ENCODE measurements around the gene ARHGAP15.

Gene ARHGAP15

DNA sequence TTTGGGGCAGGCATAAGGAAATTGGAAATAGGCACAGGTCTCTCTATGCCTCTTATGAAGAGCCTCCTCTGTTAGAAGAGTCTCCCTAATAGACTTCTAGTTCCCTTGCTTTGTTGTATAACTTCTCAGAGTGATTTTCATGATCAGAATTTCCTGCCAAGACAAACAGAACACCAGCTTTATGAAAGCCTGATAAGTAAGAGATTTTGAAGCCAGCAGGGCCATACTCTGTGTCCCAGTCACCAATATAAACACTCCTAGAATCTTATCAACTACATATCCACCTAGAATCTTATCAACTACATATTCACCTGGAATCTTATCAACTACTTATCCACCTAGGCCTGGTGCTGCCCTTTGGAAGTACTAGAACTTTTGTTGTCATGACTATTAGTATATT lies 579.5 kb downstream of the ARHGAP15 start:
- no peak for DNase-seq (ENCODE audit: low read depth)
- no peak overlapping the region for H3K4me3 ChIP-seq (ENCODE audit: control insufficient read depth, low read depth, low read length)
- TF ChIP-seq, protein P1, sequence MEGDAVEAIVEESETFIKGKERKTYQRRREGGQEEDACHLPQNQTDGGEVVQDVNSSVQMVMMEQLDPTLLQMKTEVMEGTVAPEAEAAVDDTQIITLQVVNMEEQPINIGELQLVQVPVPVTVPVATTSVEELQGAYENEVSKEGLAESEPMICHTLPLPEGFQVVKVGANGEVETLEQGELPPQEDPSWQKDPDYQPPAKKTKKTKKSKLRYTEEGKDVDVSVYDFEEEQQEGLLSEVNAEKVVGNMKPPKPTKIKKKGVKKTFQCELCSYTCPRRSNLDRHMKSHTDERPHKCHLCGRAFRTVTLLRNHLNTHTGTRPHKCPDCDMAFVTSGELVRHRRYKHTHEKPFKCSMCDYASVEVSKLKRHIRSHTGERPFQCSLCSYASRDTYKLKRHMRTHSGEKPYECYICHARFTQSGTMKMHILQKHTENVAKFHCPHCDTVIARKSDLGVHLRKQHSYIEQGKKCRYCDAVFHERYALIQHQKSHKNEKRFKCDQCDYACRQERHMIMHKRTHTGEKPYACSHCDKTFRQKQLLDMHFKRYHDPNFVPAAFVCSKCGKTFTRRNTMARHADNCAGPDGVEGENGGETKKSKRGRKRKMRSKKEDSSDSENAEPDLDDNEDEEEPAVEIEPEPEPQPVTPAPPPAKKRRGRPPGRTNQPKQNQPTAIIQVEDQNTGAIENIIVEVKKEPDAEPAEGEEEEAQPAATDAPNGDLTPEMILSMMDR (IDR thresholded peaks at IDR 0.05; ENCODE audit: control insufficient read depth, insufficient read depth, low read depth, low read length, missing control alignments) = no peak

DNA sequence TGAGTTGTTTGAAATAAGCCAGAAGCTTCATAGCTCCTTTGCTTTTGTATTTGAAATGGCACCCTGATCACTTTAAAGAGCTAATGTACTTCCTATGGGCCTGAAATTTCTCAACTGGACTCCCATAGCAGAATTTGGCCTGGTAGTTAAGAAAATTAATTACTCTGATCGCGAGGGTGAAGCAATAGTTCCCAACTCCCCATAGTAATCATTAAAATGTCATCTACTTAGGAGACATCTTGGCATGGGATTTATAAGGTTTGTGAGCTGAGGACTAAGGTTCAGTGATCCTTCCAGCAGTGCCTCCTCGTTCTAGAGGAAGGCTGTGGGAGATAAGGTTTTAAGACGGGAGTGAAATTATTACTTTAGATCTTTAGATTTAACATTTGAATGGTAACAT lies 581.0 kb downstream of the ARHGAP15 start:
- TF ChIP-seq, protein P1 (IDR thresholded peaks at IDR 0.05; ENCODE audit: control insufficient read depth, insufficient read depth, low read depth, low read length, missing control alignments) = no peak
- DNase-seq (ENCODE audit: low read depth) = no peak
- no peak overlapping the region for H3K4me3 ChIP-seq (ENCODE audit: control insufficient read depth, low read depth, low read length)

DNA sequence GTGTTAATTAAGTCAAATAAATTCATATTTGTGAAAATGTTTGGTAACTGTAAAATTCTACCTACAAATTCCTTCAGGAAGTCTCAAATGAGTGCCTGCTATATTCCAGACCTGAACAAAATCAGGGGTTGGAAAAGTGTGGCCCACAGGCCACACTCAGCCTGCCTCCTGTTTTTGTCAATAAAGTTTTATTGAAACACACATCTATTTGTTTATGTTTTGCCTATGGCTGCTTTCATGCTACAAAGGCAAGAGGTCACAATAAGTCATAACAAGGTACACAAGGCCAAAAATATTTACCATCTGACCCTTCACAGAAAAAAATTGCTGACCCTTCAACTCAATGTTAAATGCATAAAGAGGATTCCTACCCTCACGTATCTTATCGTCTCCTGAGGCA lies 581.7 kb downstream of the ARHGAP15 start:
- TF ChIP-seq, protein P1 (IDR thresholded peaks at IDR 0.05; ENCODE audit: control insufficient read depth, insufficient read depth, low read depth, low read length, missing control alignments) = no peak
- H3K4me3 ChIP-seq (ENCODE audit: control insufficient read depth, low read depth, low read length) = no peak overlapping the region
- DNase-seq (ENCODE audit: low read depth) = no peak

DNA sequence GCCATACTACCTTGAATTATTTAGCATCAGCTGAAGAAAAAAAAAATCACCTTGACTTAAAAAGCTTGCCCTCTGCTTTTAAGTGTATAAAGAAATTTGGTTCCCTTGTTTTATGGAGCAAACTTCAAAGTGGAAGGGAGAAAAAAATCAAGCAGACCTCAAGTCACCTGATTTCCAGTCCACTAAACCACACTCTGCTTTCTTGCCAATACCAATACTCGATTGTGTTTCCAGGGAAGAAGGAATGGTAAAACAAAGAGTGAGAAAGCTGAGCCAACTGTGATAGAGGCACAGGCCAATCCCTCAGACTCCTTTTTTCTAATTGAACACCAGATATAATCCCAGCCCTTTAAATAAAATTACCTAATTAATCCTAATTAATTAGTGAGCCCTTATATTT lies 587.3 kb downstream of the ARHGAP15 start:
- no peak for DNase-seq (ENCODE audit: low read depth)
- TF ChIP-seq, protein P1 (IDR thresholded peaks at IDR 0.05; ENCODE audit: control insufficient read depth, insufficient read depth, low read depth, low read length, missing control alignments) = no peak

DNA sequence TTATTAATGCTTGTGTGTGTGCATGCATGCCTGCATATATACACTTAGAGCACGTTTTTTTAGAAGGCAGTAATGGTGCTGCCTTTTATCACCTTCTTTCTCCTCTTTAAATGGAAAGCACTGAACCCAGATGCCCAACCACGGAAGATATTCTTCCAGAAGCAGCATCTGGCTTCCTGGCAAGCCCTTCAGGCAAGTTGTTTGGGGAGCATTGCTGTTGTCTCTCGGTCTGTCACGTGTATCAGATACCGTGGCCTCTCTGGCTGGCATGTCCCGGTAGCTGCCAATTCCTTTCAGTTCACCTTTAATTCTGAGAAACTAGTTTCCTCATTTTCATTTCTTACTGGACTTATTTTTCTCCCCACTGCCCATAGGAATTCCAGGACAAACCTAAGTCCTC lies 587.8 kb downstream of the ARHGAP15 start:
- DNase-seq (ENCODE audit: low read depth) = no peak
- TF ChIP-seq, protein P1 (IDR thresholded peaks at IDR 0.05; ENCODE audit: control insufficient read depth, insufficient read depth, low read depth, low read length, missing control alignments) = no peak
- H3K4me3 ChIP-seq (ENCODE audit: control insufficient read depth, low read depth, low read length) = no peak overlapping the region

More for the DNA sequence above, 587.3 kb downstream of the ARHGAP15 start:
- no peak overlapping the region for H3K4me3 ChIP-seq (ENCODE audit: control insufficient read depth, low read depth, low read length)

DNA sequence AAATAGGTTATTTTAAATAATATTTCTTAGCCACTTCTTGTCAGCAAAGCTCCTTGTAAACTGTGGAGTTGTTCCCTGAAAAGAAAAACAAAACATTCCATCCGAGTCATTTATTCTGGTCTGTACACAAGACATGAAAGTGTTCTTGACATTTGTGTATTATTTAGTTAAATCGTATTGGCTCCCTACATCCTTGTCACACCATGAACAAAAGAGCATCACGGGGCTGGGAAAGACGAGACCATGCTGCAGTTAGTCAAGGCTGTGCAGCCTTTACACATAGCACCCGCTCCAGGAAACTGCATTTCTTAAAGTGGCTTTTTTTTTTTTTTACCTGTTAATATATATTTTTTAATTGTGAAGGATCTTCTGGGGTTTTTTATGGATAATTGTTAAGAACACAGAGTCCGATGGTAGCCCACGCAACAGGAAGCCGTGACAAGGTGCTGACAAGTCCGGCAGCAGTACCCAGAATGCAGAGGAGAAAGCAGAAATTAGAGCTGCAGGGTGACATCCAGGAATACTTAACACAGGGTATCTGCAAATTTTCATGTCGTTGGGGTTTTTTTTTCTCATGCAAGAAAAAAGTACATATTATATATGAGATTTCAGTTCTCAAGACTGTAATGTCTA lies 588.4 kb downstream of the ARHGAP15 start:
- no peak for DNase-seq (ENCODE audit: low read depth)
- TF ChIP-seq, protein P1 (IDR thresholded peaks at IDR 0.05; ENCODE audit: control insufficient read depth, insufficient read depth, low read depth, low read length, missing control alignments) = no peak
- H3K4me3 ChIP-seq (ENCODE audit: control insufficient read depth, low read depth, low read length) = no peak overlapping the region

Data from AG09309 (cell line).